Dendritic cell treated with granulocyte-macrophage colony-stimulating factor and Interleukin-4, amounts not matched to agents 40 ng/mL and 50 ng/mL, for 4 days (primary cell): ENCODE data around the gene ANKRD44.

Experiments used
- H3K27ac Mint-ChIP-seq: one replicate; pipeline ENCODE4 v1.8.0; 2022; ENCODE audit warnings: mild to moderate bottlenecking, mixed read lengths
- H3K27me3 Mint-ChIP-seq: one replicate; pipeline ENCODE4 v1.8.0; 2022; ENCODE audit warnings: mild to moderate bottlenecking, mixed read lengths
- H3K36me3 Mint-ChIP-seq: one replicate; pipeline ENCODE4 v1.8.0; 2022; ENCODE audit warnings: low read depth, mixed read lengths
- H3K4me1 Mint-ChIP-seq: one replicate; pipeline ENCODE4 v1.8.0; 2022; ENCODE audit warnings: low read depth, mixed read lengths
- H3K4me3 Mint-ChIP-seq: one replicate; pipeline ENCODE4 v1.8.0; 2022; ENCODE audit warnings: mild to moderate bottlenecking, moderate library complexity, mixed read lengths
- H3K9me3 Mint-ChIP-seq: one replicate; pipeline ENCODE4 v1.8.0; 2022; ENCODE audit warnings: mixed read lengths
- intact Hi-C: fragments of 100-400 bp; cut with micrococcal nuclease; formaldehyde crosslinking; loops from one replicate; pipeline ENCODE4 v1.15.0; 2022

ANKRD44 gene

DNA sequence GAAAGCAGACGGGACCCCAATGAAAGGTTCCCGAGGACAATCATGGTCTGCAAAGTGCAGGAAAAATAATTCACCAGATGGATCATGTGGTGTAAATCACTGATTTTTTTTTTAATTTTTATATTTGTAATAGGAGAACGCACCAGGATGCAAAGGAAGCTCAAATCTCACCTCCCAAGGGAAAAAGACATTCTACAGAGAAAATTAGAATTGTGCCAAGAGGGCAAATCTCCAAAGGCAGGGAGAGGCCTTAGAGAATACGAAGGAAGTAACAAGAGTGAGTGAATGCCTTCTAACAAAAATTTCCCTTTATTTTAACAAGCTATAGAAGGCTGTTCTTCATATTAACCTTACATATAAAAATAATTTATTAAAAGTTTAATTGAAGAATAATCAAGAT lies 90.9 kb downstream of the ANKRD44 start:
- H3K4me1 Mint-ChIP-seq, result peaks cover 54% of the 10 kb centered on the region
- no peak overlapping the region for H3K4me3 Mint-ChIP-seq
- H3K27ac Mint-ChIP-seq, result no peak overlapping the region
- H3K9me3 Mint-ChIP-seq, result no peaks in the 10 kb centered on the region
- intact Hi-C loops, result no loop called here
- no peaks in the 10 kb centered on the region for H3K27me3 Mint-ChIP-seq
- no peaks in the 10 kb centered on the region for H3K36me3 Mint-ChIP-seq

DNA sequence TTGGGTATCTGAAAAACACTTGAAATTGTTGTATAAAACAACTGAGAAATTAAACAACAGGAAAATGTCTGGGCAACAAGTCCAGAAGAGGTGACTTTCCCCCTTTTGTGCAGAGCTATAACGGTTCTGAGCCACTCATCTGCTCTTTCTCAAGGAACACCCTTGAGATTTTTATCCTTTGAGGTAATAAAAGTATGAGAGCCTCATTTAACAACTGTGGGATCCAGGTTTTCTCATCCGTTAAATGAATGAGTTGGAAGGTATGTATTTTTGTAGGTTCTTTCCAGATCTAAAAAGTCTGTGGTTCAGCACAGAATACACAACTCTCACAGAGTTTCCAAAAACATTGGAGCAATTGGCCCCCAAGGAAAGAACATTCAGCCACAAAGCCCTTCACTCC lies 93.0 kb downstream of the ANKRD44 start:
- H3K4me1 Mint-ChIP-seq, result peaks cover 61% of the 10 kb centered on the region
- no peaks in the 10 kb centered on the region for H3K36me3 Mint-ChIP-seq

DNA sequence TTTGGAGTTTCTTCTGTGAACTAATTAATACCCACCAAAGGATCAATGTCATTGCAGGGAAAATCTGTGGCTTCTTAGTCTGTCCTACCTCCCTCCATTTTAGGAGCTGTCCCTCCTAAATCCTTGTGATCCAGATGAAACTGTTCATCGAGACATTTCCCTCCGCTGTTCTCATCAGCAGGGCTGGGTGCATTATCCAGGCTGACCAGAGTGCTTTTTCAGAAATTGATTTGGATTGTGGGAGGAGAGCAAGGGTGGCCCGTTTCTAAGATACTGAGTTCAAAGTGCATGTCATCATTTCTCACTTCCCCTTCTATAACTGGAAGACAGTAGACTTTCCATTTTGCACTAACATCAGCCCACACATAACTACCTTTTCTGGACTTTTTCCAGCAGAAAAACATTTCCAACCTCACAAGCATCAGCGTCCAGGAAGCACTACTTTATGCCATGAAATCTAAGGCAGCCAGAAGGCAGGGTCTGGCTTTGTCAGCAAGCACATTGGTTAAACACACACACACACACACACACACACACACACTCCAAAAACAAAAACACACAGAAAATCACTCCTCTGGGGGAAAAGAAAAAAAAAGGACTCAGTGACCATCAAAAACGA lies 94.1 kb downstream of the ANKRD44 start:
- peak overlapping the region; percentile 35 for H3K4me3 Mint-ChIP-seq
- H3K27ac Mint-ChIP-seq, result peak overlapping the region; percentile 83
- intact Hi-C loops, result no loop called here
- peaks cover 61% of the 10 kb centered on the region for H3K4me1 Mint-ChIP-seq
- no peaks in the 10 kb centered on the region for H3K36me3 Mint-ChIP-seq
- no peaks in the 10 kb centered on the region for H3K9me3 Mint-ChIP-seq
- no peaks in the 10 kb centered on the region for H3K27me3 Mint-ChIP-seq

More for the DNA sequence above, 93.0 kb downstream of the ANKRD44 start:
- H3K4me3 Mint-ChIP-seq, result no peak overlapping the region
- no peaks in the 10 kb centered on the region for H3K27me3 Mint-ChIP-seq
- intact Hi-C loops, result no loop called here
- H3K9me3 Mint-ChIP-seq, result no peaks in the 10 kb centered on the region
- H3K27ac Mint-ChIP-seq, result peak overlapping the region; percentile 83

DNA sequence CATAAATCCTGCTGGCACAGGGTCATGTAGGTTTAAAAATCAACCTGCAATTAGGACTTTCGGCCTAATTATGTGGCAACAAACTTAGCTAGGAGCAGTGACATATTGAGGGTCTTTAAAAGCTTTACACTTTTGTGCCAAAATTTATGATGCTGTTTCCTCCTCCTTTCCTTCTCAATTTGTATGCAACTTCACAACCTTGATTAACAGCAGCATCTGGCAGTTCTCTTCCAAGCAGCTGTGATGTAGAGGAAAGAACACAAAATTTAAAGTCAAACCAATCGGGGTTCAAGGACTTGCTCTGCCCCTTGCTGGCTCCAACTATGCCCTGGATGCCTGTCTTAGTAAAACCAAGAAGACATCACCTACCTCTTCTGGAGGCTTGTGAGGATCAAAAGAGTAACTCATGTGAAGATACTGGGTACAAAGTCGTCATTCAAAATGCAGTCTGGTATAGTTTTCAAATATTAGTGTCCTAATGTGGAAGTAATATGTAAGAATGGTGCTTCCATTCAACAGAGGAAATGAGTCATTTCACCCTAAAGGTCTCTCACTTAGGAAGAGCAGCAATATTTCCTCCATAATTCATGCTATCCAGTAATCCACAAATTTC lies 94.7 kb downstream of the ANKRD44 start:
- Mint-ChIP-seq H3K27ac (peak overlapping the region; percentile 83), H3K36me3 (peaks cover 6% of the 10 kb centered on the region), H3K4me1 (peaks cover 66% of the 10 kb centered on the region), H3K9me3 (no peaks in the 10 kb centered on the region), H3K27me3 (no peaks in the 10 kb centered on the region), H3K4me3 (peak overlapping the region; percentile 35)
- intact Hi-C loops, result no loop called here

DNA sequence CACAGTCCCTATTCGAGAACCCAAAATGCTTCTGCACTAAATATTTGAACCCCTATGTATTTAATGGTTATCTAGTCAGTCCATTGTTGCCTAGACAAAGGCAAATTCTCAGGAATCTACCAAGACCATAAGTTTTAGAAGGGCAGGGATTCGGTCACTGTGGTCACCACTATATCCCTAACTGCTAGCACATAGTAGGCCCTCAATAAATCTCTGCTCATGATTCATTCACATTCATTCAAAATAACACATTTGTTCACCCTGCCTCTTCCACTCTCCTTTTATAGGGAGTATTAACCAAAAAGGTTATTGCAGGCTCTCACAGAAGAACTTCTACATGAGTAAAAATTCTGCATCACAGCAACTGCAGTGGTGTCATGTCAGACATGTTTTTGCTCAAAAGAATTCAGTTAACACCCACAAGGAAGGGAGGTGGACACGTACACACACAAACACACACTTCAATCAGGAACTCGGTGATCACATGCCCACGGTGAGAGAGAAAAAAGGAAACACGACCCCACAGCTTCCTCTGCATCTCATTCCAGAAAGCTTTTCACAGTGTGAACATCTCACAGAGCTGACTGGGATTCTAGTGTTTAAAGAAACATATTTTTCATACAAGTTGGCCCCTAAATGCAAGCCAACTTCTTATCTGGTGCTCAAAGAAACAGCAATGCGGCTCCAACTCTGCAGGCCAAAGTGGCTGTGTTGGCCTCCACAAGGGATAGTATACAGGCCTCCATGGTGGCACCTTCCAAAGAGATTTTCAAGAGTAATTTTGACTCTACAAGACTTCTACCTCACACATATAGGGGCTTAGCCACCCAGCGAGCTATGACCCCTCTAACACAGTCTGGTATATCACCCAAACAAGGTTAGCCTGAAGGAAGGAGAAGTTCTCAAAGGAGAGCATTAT lies 98.0 kb downstream of the ANKRD44 start:
- peak overlapping the region; percentile 81 for H3K27ac Mint-ChIP-seq
- peak overlapping the region; percentile 17 for H3K4me3 Mint-ChIP-seq
- no peaks in the 10 kb centered on the region for H3K27me3 Mint-ChIP-seq
- no peaks in the 10 kb centered on the region for H3K9me3 Mint-ChIP-seq
- peaks cover 11% of the 10 kb centered on the region for H3K36me3 Mint-ChIP-seq
- H3K4me1 Mint-ChIP-seq, result peaks cover 80% of the 10 kb centered on the region
- intact Hi-C loops, result no loop called here

DNA sequence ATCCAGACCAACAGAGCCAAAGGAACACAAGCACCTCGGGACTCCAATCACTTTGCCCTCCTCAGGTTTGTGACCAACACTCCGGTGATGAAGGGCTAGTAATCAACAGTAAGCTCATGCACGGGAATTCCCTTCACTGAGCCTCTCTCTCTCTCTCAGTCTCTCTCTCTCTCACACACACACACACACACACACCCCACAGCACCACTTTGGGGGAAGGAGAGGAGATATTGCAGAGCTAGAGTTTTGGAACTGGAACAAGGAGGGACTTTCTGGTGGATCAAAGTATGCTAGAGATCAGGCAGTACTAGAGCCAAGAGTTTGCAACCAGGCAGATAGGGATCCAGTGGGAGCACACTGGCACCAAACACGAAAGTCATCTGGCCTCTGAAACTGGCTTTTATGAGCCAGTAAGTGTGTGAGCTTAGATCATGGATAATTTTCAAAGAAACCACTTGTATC lies 98.7 kb downstream of the ANKRD44 start:
- Mint-ChIP-seq H3K9me3 (no peaks in the 10 kb centered on the region), H3K27ac (peak overlapping the region; percentile 81), H3K4me1 (peaks cover 80% of the 10 kb centered on the region), H3K27me3 (no peaks in the 10 kb centered on the region), H3K4me3 (no peak overlapping the region), H3K36me3 (peaks cover 11% of the 10 kb centered on the region)
- intact Hi-C loops, result no loop called here

DNA sequence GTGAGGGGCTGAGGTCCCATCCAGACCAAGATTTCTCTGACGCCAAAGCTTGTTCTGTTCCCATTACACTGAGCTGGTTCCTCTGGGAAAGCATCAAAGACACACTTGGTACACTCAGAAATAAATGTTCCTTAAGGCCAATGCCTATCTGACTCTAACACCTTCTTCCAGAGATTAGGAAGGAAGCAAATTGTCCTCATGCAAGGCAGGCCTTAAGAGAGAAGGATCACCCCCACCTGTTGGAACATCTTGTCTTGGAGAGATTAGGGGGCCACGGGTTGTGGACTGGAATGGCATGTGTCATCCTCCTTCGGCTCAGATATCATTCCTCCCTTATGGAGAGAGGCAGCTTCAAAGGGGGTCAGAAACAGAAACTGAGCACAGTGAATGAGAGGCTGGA lies 100.2 kb downstream of the ANKRD44 start:
- Mint-ChIP-seq H3K4me1 (peaks cover 81% of the 10 kb centered on the region), H3K4me3 (no peak overlapping the region), H3K36me3 (peaks cover 13% of the 10 kb centered on the region), H3K9me3 (no peaks in the 10 kb centered on the region), H3K27ac (peak overlapping the region; percentile 81), H3K27me3 (no peaks in the 10 kb centered on the region)
- intact Hi-C loops, result no loop called here

DNA sequence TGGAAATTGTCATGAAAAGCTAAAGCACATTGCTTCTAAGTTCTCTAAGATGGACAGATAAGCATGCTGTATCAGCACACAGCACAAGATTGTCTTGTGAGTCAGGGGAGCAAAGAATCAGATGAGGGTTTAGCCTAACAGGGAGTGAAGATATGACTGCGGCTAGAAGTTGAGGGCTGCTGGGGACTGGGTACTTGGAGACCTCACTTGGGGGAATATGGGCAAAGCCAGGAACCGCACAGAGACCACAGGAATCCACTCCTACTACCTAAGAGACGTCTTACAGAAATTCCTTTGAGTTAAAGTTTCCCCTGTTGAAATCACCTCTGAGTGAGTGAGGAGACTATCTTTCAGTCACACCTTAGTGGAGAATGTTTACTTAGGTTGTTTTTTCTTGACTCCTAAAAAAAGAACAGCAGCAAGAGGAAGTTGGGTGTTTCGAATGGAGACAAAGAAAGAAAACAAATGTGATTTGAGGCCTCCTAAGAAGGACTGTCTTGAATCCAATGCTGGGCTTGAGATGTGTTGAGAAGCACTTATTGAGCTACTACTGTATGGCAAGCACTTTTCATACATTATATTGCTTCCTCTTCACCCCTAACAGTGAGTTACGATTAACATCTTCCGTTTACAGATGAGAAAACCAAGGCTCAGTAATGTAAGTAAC lies 100.7 kb downstream of the ANKRD44 start:
- intact Hi-C loops, result no loop called here
- Mint-ChIP-seq H3K9me3 (no peaks in the 10 kb centered on the region), H3K27ac (peak overlapping the region; percentile 81), H3K27me3 (no peaks in the 10 kb centered on the region), H3K4me3 (no peak overlapping the region), H3K4me1 (peaks cover 86% of the 10 kb centered on the region), H3K36me3 (peaks cover 18% of the 10 kb centered on the region)

DNA sequence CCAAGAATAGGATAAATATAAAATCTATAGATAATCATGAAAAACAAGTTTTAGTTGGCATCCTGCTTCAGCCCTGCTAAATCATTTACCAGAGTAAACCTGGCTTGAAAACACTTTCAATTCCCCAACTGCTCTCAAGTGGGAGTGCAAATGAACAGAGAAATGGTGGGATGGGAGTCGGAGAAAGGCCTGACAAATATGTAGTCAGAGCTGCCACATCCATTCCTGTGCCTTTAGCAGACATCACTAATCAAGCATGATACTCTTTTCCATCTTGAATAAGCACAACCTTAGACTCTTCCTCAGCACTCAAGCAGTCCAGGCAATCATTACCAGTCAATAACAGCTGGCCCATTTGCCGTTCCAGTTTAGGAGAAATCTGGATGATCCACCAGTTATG lies 101.3 kb downstream of the ANKRD44 start:
- Mint-ChIP-seq H3K4me3 (no peak overlapping the region), H3K4me1 (peaks cover 86% of the 10 kb centered on the region), H3K27me3 (no peaks in the 10 kb centered on the region), H3K36me3 (peaks cover 24% of the 10 kb centered on the region), H3K27ac (peak overlapping the region; percentile 81), H3K9me3 (no peaks in the 10 kb centered on the region)
- intact Hi-C loops, result no loop called here

DNA sequence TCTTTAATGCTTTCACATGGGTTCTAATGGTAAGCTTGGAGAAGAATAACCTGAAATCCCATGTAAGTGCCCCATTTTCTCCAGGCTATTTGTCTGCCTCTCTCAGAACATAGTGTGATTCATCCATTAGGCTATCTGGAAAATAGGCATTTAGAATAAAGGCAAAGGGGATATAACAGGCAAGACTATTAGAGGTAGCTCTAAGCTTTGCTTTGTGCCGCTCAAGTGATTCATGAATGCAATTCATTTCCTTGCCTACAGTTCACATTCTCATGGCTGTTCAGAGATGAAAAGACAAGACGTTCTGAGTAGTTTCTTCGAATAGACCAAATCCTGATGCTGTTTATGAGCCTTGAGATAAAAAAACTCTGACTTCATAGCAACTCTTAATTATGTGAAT lies 101.7 kb downstream of the ANKRD44 start:
- peaks cover 28% of the 10 kb centered on the region for H3K36me3 Mint-ChIP-seq
- no peak overlapping the region for H3K4me3 Mint-ChIP-seq
- no peak overlapping the region for H3K27ac Mint-ChIP-seq
- H3K9me3 Mint-ChIP-seq, result no peaks in the 10 kb centered on the region
- H3K27me3 Mint-ChIP-seq, result no peaks in the 10 kb centered on the region
- intact Hi-C loops, result no loop called here
- H3K4me1 Mint-ChIP-seq, result peaks cover 82% of the 10 kb centered on the region

DNA sequence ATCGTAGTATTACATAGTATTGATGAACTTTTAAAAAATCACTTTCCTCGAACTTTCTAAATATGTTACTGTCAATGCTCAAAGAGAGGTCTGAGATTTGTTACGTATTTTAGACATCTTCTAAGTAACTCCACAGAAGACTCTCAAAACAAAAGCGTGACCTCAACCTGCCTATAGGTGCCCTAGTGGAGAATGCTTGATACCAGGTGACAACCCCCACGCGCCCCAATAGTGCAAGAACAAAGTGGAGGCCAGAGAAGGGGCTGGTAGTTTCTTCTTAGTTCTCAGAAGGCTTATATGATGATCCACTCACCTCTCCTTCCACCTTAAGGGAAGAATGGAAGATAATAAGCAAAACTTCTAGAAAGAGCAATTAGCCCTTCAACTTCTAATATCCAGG lies 102.6 kb downstream of the ANKRD44 start:
- peaks cover 37% of the 10 kb centered on the region for H3K36me3 Mint-ChIP-seq
- intact Hi-C loops, result no loop called here

DNA sequence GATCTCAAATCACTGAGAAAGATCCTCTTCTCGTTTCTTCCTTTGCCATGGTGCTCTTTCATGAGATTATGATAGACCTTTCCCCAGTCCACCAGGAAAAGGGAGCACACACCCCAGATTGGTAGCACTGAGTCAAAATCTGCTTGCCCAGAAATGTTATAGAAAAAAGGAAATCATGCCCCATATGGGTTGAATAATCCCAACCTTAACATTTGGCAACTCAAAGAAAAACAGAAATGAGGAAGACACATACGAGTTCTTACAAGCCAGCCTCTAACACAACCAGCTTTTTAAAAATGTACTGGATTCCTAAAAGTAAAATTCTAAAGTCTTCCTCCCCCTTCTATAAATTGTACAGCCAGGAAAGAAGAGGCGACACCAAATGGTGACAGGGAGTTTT lies 103.0 kb downstream of the ANKRD44 start:
- no peaks in the 10 kb centered on the region for H3K27me3 Mint-ChIP-seq
- peaks cover 72% of the 10 kb centered on the region for H3K4me1 Mint-ChIP-seq
- H3K36me3 Mint-ChIP-seq, result peaks cover 40% of the 10 kb centered on the region
- peak overlapping the region; percentile 85 for H3K27ac Mint-ChIP-seq
- H3K9me3 Mint-ChIP-seq, result no peaks in the 10 kb centered on the region
- intact Hi-C loops, result no loop called here
- H3K4me3 Mint-ChIP-seq, result peak overlapping the region; percentile 39

More for the DNA sequence above, 102.6 kb downstream of the ANKRD44 start:
- H3K4me1 Mint-ChIP-seq, result peaks cover 76% of the 10 kb centered on the region
- no peaks in the 10 kb centered on the region for H3K9me3 Mint-ChIP-seq
- H3K27me3 Mint-ChIP-seq, result no peaks in the 10 kb centered on the region
- peak overlapping the region; percentile 85 for H3K27ac Mint-ChIP-seq
- no peak overlapping the region for H3K4me3 Mint-ChIP-seq

DNA sequence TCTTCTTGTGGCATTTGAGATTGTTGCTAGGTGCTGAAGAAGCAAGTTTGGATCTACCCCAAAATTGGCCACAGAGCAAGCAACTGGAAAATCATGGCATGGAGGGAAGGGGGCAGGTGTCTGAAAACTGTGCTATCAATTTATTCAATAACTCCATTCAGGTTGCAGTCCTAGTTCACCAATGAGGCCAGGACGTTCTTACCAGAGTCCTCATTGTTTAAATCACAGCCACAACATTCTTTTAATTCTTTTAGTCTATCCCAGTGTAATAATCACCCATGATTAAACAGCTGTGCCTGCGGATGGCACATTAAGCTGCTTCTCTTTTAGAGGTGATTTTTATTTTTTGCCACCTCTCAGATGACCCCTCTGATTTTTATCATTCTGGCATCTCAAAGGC lies 103.5 kb downstream of the ANKRD44 start:
- H3K36me3 Mint-ChIP-seq, result peaks cover 44% of the 10 kb centered on the region
- H3K4me1 Mint-ChIP-seq, result peaks cover 71% of the 10 kb centered on the region

More for the DNA sequence above, 103.5 kb downstream of the ANKRD44 start:
- no peaks in the 10 kb centered on the region for H3K27me3 Mint-ChIP-seq
- H3K27ac Mint-ChIP-seq, result peak overlapping the region; percentile 85
- no peaks in the 10 kb centered on the region for H3K9me3 Mint-ChIP-seq
- H3K4me3 Mint-ChIP-seq, result peak overlapping the region; percentile 39
- intact Hi-C loops, result no loop called here
